Mesodermal cell (in vitro differentiated cells): ENCODE results near the gene TNS3.

Experiments
- H3K27ac ChIP-seq: 2 replicates; pipeline ENCODE4 v1.7.0; 2013; ENCODE audit warnings: mild to moderate bottlenecking, low read depth, low read length, moderate library complexity; ENCODE audit not compliant: severe bottlenecking
- H3K36me3 ChIP-seq: 2 replicates; pipeline ENCODE4 v1.7.1; 2013; ENCODE audit warnings: mild to moderate bottlenecking, low read length, moderate library complexity; ENCODE audit not compliant: control insufficient read depth, insufficient read depth
- H3K4me1 ChIP-seq: one replicate; pipeline ENCODE4 v1.7.1; 2013; ENCODE audit warnings: mild to moderate bottlenecking, low read length; ENCODE audit not compliant: insufficient read depth, control insufficient read depth, poor library complexity, severe bottlenecking
- H3K4me3 ChIP-seq: 2 replicates; pipeline ENCODE4 v1.7.0; 2013; ENCODE audit warnings: low read length, control low read depth, mild to moderate bottlenecking; ENCODE audit not compliant: insufficient read depth, poor library complexity, severe bottlenecking; ENCODE audit errors: extremely low read depth
- H3K9me3 ChIP-seq: 2 replicates; pipeline ENCODE4 v1.7.1; 2013; ENCODE audit warnings: mild to moderate bottlenecking, low read length, moderate library complexity; ENCODE audit not compliant: control insufficient read depth
- WGBS, 2 experiments: methylation state at CpG; one replicate each; pipeline ENCODE4 v1.1.5; 2013; ENCODE audit warnings: missing lambda C conversion rate in 2 of 2; ENCODE audit not compliant: insufficient coverage in 2 of 2; 5-methylcytosine and 5-hydroxymethylcytosine counted together

The TNS3 gene

DNA sequence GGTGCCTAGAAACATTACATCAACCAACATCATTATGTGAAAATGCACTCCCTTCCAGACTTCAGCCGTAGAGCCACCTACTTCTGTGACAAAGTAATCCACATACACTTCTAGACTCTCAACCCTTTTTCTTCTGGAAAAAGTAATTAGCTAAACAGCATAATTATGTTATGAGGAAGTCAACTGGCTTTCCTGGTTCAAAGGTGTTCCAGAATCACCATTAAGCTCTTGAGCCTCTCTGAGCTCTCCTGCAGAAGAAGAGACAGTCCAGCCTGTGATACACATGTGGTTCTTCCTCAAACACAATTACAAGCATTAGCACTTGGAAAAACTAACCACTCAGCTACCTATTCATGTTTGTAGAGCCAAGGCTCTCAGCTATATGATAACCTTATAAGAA lies 52.5 kb downstream of the TNS3 start:
- Histone ChIP-seq H3K9me3 (no peaks in the 10 kb centered on the region), H3K4me1 (peaks cover 5% of the 10 kb centered on the region), H3K4me3 (no peak overlapping the region), H3K27ac (no peak overlapping the region), H3K36me3 (peaks cover 42% of the 10 kb centered on the region)
- 80 to 88% methylated on average over 1 of the region's 1 CpG for WGBS, 2 experiments

DNA sequence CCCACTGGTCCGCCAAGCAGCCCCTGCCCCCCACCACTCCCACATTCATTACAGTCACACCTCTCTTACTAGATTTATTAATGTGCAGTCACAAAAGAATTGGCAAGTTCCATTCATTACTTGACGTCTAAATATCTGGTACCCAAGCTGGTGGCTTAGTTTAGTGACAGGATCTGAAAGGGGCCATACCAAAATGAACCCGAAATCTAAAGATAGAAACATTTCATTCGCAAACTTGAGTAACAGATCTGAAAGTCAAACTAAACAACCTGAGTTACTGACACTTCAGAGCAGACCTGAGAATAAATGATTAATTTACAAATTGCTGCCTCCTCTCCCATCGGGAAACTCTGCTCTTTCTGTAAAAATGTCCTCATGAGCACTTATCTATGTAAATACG lies 53.4 kb downstream of the TNS3 start:
- WGBS, 2 experiments, result 96 to 100% methylated on average over 1 to 3 of the region's 6 CpGs
- no peak overlapping the region for H3K27ac ChIP-seq
- no peaks in the 10 kb centered on the region for H3K9me3 ChIP-seq
- no peaks in the 10 kb centered on the region for H3K4me1 ChIP-seq
- H3K36me3 ChIP-seq, result peaks cover 48% of the 10 kb centered on the region
- no peak overlapping the region for H3K4me3 ChIP-seq

DNA sequence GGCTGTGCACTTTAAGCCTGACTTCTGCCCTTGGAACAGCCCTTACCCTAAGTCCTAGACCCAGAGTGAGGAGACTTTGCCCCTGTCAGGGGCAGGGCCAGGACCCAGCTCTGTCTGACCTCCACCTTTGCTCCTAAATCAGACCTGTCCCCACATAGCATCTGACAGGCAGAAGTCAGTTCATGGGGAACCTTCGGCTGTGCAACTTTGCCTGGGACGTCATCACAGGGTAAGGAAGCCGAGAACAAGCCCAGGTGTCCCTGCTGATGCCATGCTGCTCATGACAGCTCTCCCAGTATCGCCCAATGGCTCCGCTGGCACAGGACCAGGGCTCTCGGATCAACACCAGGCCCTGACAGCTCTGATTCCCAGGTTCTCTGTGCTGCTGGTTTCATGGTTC lies 55.4 kb downstream of the TNS3 start:
- 97 to 98% methylated on average over 6 of the region's 6 CpGs for WGBS, 2 experiments
- no peaks in the 10 kb centered on the region for H3K4me1 ChIP-seq
- no peak overlapping the region for H3K4me3 ChIP-seq
- H3K9me3 ChIP-seq, result no peaks in the 10 kb centered on the region
- H3K27ac ChIP-seq, result no peak overlapping the region
- H3K36me3 ChIP-seq, result peaks cover 47% of the 10 kb centered on the region

DNA sequence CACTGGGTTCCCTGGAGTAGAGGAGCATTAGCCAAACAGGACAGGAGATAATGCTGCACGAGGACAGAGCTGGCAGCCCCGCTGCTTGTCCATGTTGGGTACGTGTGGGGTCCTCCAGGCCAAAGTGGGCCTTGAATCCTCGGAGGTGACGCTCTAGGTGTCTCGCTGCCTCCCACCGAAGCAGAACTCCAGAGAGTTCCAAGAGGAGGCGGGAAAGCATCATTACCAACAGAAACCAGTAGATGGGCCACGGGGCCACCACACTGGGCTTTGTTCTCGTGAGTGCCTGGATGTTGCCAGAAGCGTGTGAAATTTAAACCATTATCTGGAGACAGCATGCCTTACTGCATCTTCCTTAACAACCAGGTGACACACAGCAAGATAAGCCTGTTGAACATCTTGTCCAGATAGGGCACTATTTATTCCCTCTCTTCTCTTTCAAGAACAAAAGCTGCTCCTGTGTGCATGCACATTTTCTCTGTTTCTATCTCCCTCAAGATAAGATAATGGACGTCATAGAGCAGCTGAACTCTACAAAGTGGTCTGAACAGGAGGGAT lies 56.8 kb downstream of the TNS3 start:
- Histone ChIP-seq H3K9me3 (no peaks in the 10 kb centered on the region), H3K36me3 (peaks cover 47% of the 10 kb centered on the region), H3K4me1 (peaks cover 9% of the 10 kb centered on the region), H3K27ac (no peak overlapping the region), H3K4me3 (no peak overlapping the region)
- 94% methylated on average over 12 of the region's 12 CpGs for WGBS, 2 experiments

DNA sequence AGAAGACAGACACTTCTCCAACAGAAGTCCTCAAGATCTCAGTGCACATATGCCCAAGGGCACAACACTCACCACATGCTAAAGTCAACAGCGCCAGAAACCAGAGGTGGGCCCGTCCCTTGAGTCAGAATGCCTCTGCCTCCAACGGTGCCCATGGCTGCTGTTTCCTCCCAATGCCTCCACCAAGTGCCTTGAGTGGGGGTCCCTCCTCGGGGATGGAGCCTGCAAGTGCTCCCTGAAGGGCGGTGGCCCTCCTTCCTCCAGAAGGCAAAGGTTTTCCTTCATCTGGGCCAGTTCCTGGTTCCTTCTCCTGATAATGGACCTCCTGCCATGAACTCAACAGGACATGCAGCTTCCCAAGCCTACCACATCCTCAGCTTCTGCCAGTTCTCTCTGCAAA lies 58.5 kb downstream of the TNS3 start:
- peaks cover 26% of the 10 kb centered on the region for H3K4me1 ChIP-seq

GRCh38 chr7:47521816-47522561 lies 59.9 kb downstream of the TNS3 start:
- H3K9me3 ChIP-seq, result no peaks in the 10 kb centered on the region
- no peak overlapping the region for H3K27ac ChIP-seq
- H3K4me1 ChIP-seq, result peaks cover 28% of the 10 kb centered on the region
- H3K36me3 ChIP-seq, result peaks cover 30% of the 10 kb centered on the region
- H3K4me3 ChIP-seq, result no peak overlapping the region
- WGBS, 2 experiments, result 95 to 99% methylated on average over 12 to 14 of the region's 14 CpGs

More for the DNA sequence above, 58.5 kb downstream of the TNS3 start:
- H3K4me3 ChIP-seq, result no peak overlapping the region
- no peaks in the 10 kb centered on the region for H3K9me3 ChIP-seq
- WGBS, 2 experiments, result 93 to 97% methylated on average over 5 of the region's 5 CpGs
- peaks cover 39% of the 10 kb centered on the region for H3K36me3 ChIP-seq
- H3K27ac ChIP-seq, result no peak overlapping the region

GRCh38 chr7:47521011-47521795 lies 60.7 kb downstream of the TNS3 start:
- peaks cover 25% of the 10 kb centered on the region for H3K36me3 ChIP-seq
- H3K27ac ChIP-seq, result peak overlapping the region; percentile 66
- no peak overlapping the region for H3K4me3 ChIP-seq
- peaks cover 28% of the 10 kb centered on the region for H3K4me1 ChIP-seq
- 81 to 82% methylated on average over 11 to 13 of the region's 13 CpGs for WGBS, 2 experiments
- H3K9me3 ChIP-seq, result no peaks in the 10 kb centered on the region

DNA sequence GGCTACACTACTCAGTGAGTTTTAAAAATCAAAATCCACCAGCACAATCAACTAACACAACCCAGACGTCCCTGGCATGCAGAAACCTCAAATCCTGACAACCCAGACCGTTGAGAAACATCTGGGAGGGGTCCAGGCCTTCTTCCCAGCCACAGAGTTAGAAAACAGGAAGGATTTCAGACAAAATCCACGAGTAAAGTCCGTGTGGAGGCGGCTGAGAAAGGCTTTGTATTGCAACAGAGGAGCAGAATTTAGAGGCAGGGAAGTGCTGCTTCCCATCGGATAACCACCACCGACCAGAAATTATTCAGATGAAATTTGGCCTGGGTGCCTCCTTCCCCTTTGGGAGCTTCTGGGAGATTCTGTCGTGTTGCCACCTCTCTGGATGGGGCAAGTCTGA lies 61.5 kb downstream of the TNS3 start:
- 54 to 69% methylated on average over 5 to 8 of the region's 8 CpGs for WGBS, 2 experiments
- H3K36me3 ChIP-seq, result peaks cover 18% of the 10 kb centered on the region
- peak overlapping the region; percentile 66 for H3K27ac ChIP-seq
- no peaks in the 10 kb centered on the region for H3K9me3 ChIP-seq
- peaks cover 28% of the 10 kb centered on the region for H3K4me1 ChIP-seq
- H3K4me3 ChIP-seq, result no peak overlapping the region

- Histone ChIP-seq H3K4me3 (no peak overlapping the region), H3K4me1 (peaks cover 38% of the 10 kb centered on the region), H3K36me3 (peaks cover 9% of the 10 kb centered on the region), H3K9me3 (no peaks in the 10 kb centered on the region), H3K27ac (no peak overlapping the region)
- WGBS, 2 experiments, result 89 to 93% methylated on average over 4 to 7 of the region's 7 CpGs
Measured at GRCh38 chr7:47518827-47519226, 63.1 kb downstream of the TNS3 start.

DNA sequence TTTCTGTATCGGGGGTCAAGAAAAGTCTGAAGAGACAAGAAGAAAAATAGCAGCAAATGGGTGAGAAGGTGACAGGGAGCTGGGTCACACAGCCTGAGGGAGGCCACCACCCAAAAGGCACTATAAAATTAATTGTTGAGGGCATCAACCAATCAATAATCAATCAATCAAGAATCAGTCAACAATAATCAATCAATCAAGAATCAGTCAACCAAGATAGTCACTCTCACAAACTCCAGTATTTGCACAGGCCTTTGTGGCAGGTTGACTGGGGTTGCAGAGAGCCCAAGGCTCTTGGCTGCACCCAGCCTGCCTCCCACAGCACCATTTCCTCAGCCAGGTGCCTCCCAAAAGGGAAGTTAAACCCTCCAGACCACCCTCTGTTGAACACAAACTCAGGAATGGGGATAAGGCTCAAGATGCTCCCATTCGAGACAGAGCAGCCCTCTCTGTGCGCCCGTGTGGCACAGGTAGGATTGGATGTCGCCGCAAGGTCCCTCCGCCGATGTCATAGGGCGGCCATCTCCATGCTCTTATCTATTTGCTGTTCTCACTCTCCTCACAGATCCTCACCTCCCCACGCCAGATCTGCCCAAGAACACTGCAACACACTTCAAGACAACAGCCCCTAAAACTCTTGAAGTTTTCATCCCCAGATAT lies 64.0 kb downstream of the TNS3 start:
- no peak overlapping the region for H3K4me3 ChIP-seq
- H3K27ac ChIP-seq, result no peak overlapping the region
- WGBS, 2 experiments, result 95 to 97% methylated on average over 9 to 10 of the region's 10 CpGs
- no peaks in the 10 kb centered on the region for H3K9me3 ChIP-seq
- H3K4me1 ChIP-seq, result peaks cover 46% of the 10 kb centered on the region
- H3K36me3 ChIP-seq, result peaks cover 4% of the 10 kb centered on the region
